Nephron progenitor cell (in vitro differentiated cells): ENCODE data around the gene PI4K2B.
A peak's percentile ranks its signal among the peaks of the same experiment; 100 is the strongest.
"Not testable (repeated sequence)": the region's sequence is repeated elsewhere in the genome, so short reads cannot be mapped to it uniquely, and the experiment has no call there.

Experiments
- DNase-seq: peaks from one replicate; pipeline ENCODE4 v3.0.0; 2021
- H3K27ac Mint-ChIP-seq: 2 replicates; pipeline ENCODE4 v1.8.0; 2021; ENCODE audit warnings: mild to moderate bottlenecking, moderate library complexity, mixed read lengths
- H3K27me3 Mint-ChIP-seq: 2 replicates; pipeline ENCODE4 v1.8.0; 2021; ENCODE audit warnings: mild to moderate bottlenecking, low read depth, mixed read lengths; ENCODE audit not compliant: poor library complexity
- H3K36me3 Mint-ChIP-seq: 2 replicates; pipeline ENCODE4 v1.8.0; 2021; ENCODE audit warnings: low read depth, mixed read lengths
- H3K4me1 Mint-ChIP-seq: 2 replicates; pipeline ENCODE4 v1.8.0; 2021; ENCODE audit warnings: mixed read lengths
- H3K4me3 Mint-ChIP-seq: 2 replicates; pipeline ENCODE4 v1.8.0; 2021; ENCODE audit warnings: mild to moderate bottlenecking, moderate library complexity, mixed read lengths
- H3K9me3 Mint-ChIP-seq: 2 replicates; pipeline ENCODE4 v1.8.0; 2021; ENCODE audit warnings: mild to moderate bottlenecking, moderate library complexity, mixed read lengths
- TF ChIP-seq, protein P1 (sequence below): fragments of 200-600 bp; sonication (generic); IDR thresholded peaks from 2 replicates; pipeline ENCODE4 v1.5.0; 2021; ENCODE audit warnings: antibody characterized with exemption

PI4K2B gene

DNA sequence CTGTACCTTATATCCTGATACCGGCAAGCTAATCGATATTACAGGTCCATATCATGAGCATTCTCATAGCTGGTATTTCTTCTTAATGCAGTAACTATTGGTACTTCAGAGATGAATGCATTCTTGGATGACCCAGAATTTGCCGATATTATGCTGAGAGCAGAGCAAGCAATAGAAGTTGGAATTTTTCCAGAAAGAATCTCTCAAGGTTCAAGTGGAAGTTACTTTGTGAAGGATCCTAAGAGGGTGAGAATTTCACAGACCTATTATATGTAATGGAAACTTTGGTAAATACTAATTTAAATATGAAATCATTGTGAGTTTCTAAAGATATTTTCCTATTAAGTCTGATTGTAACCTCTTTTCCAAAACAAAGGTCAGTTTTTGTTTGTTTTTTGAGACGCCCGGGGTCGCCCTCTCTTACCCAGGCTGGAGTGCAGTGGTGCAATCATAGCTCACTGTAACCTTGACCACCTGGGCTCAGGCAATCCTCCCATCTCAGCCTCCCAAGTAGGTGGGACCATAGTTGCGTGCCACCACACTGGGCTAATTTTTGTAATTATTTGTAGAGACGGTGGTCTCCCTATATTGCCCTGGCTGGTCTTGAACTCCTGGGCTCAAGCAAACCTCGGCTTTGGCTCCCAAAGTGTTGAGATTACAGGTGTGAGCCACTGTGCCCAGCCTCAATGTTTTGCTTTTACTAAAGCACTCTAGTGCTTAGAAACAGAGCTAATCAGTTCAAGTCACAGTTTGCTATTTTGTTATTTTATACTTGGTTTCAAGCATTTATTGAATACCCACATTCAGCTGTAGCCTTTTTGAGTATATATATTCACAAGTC lies 18.6 kb downstream of the PI4K2B start:
- Mint-ChIP-seq H3K36me3 (peaks cover 9% of the 10 kb centered on the region), H3K4me3 (no peak overlapping the region), H3K4me1 (no peaks in the 10 kb centered on the region), H3K9me3 (peaks cover 19% of the 10 kb centered on the region), H3K27me3 (no peaks in the 10 kb centered on the region), H3K27ac (no peak overlapping the region)
- DNase-seq: no peak
- TF ChIP-seq, protein P1, sequence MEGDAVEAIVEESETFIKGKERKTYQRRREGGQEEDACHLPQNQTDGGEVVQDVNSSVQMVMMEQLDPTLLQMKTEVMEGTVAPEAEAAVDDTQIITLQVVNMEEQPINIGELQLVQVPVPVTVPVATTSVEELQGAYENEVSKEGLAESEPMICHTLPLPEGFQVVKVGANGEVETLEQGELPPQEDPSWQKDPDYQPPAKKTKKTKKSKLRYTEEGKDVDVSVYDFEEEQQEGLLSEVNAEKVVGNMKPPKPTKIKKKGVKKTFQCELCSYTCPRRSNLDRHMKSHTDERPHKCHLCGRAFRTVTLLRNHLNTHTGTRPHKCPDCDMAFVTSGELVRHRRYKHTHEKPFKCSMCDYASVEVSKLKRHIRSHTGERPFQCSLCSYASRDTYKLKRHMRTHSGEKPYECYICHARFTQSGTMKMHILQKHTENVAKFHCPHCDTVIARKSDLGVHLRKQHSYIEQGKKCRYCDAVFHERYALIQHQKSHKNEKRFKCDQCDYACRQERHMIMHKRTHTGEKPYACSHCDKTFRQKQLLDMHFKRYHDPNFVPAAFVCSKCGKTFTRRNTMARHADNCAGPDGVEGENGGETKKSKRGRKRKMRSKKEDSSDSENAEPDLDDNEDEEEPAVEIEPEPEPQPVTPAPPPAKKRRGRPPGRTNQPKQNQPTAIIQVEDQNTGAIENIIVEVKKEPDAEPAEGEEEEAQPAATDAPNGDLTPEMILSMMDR: no peak

DNA sequence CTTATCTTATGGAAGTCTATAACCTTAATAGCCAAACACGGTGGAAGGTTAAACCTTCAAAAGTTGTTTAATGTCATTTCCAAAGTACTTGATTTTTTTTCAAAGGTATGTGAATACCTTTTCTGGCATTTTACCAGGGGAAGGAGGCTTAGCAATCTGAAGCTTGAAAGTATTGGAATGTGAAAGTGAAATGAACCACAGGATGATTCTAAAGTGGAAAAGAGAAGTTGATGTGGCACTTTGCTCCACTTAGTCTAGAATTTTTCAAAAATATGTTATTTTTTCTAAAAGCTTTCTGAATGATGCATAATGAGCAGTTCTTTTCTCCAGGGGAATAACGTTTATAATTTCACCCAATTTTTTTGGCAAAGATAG lies 19.2 kb downstream of the PI4K2B start:
- Mint-ChIP-seq H3K27ac (no peak overlapping the region), H3K27me3 (no peaks in the 10 kb centered on the region), H3K4me1 (no peaks in the 10 kb centered on the region), H3K36me3 (peaks cover 5% of the 10 kb centered on the region), H3K4me3 (no peak overlapping the region), H3K9me3 (peaks cover 14% of the 10 kb centered on the region)
- no peak for DNase-seq
- TF ChIP-seq, protein P1: no peak

DNA sequence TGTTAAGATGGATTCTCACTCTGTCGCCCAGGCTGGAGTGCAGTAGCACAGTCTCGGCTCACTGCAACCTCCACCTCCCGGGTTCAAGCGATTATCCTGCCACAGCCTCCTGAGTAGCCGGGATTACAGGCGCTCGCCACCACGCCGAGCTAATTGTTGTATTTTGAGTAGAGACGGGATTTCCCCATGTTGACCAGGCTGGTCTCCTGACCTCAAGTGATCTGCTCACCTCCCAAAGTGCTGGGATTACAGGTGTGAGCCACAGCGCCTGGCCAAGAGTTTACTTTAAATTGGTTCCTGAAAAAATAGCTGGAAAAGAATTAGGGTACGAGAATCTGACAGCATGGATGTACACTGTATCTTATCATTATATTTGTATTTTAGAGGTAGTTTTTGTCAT lies 20.0 kb downstream of the PI4K2B start:
- not testable (repeated sequence) for H3K4me1 Mint-ChIP-seq, DNase-seq, H3K27ac Mint-ChIP-seq, H3K4me3 Mint-ChIP-seq, H3K36me3 Mint-ChIP-seq, H3K9me3 Mint-ChIP-seq, H3K27me3 Mint-ChIP-seq

DNA sequence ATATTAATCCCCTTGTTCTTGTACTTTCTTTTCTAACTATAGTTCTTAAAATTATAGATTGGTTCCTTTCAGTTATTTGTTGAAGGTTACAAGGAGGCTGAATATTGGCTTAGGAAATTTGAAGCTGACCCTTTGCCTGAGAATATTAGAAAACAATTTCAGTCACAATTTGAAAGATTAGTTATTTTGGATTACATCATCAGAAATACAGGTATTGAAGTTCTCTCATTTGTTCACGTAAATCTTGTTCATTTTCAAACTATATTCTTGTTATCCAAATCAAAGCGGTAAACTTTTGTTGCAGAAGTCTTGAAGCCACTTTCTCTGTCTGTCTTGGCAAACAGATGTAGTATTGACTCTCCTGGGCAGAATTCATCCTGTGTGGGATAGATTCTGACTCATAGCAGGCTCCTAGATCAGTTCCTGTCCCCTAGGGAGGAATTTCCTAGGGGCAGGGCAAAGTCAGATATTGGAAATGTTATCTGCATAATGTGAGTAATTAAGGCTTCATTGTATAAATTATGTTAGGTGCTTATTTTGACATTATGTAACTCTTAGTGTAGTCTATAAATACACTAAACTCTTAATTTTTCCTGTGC lies 25.2 kb downstream of the PI4K2B start:
- Mint-ChIP-seq H3K4me1 (no peaks in the 10 kb centered on the region), H3K27me3 (no peaks in the 10 kb centered on the region), H3K36me3 (peaks cover under 1% of the 10 kb centered on the region), H3K4me3 (no peak overlapping the region), H3K9me3 (no peaks in the 10 kb centered on the region), H3K27ac (peak overlapping the region; percentile 68)
- TF ChIP-seq, protein P1: no peak
- no peak for DNase-seq

DNA sequence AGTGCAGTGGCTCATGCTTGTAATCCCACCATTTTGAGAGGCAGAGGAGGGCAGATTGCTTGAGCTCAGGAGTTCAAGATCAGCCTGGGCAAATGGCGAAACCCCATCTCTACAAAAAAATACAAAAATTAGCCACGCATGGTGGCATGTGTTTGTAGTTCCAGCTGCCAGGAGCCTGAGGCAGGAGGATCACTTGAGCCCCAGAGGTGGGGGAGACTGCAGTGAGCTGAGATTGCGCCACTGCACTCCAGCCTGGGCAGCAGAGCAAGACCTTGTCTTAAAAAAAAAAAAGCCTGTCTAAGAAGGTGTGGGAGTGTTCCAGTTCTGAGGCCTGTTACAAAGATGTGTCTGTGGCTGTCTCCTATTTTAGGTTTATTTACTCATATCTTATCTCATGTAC lies 38.0 kb downstream of the PI4K2B start:
- Mint-ChIP-seq H3K27me3 (no peaks in the 10 kb centered on the region), H3K9me3 (no peaks in the 10 kb centered on the region), H3K4me3 (no peak overlapping the region), H3K27ac (no peak overlapping the region), H3K36me3 (peaks cover 13% of the 10 kb centered on the region), H3K4me1 (no peaks in the 10 kb centered on the region)
- TF ChIP-seq, protein P1: no peak
- no peak for DNase-seq

DNA sequence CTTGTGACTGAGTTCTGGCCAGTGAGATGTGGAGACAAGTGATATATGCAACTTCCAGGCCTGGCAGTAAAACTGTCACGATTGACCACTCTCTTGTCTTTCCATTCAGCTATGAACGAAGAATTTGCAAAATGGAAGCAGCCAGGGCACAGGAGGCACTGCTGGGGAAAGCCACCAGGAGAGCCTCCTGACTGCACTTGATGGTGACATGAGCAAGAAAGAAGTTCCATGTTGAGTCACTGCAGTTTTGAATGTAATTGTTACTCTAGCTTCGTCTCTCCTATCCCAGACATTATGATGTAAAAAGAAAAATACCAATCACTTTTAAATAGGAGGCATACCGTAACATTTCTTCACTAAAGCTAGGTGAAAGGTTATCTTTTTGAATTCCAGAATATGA lies 46.4 kb downstream of the PI4K2B start:
- TF ChIP-seq, protein P1: no peak
- Mint-ChIP-seq H3K36me3 (no peaks in the 10 kb centered on the region), H3K4me1 (no peaks in the 10 kb centered on the region), H3K4me3 (no peak overlapping the region), H3K9me3 (no peaks in the 10 kb centered on the region), H3K27me3 (no peaks in the 10 kb centered on the region), H3K27ac (no peak overlapping the region)
- DNase-seq: no peak
